ENCODE results near the gene SLBP. TPM values are rescaled to one million over a fixed set of nuclear protein-coding genes. Genes with fewer than 3 reads are reported as not detected.

The SLBP gene
- total and polyA plus RNA-seq, 10 of the 15 experiments (the other 5 are each of a cell fraction or from before 2014, with no cell fraction given), result 94.4 to 278 (median 158) TPM

GRCh38 chr4:1720163-1720983 is 8.3 kb upstream of the SLBP start (continued):
- TF ChIP-seq USF1 (IDR thresholded peaks at IDR 0.05; ENCODE audit: borderline replicate concordance, extremely low read length, insufficient read depth, low read depth, low read length), result no peak
- peak; percentile 82; the same call in 1 of the 2 replicates for TF ChIP-seq ZNF687 (IDR thresholded peaks at IDR 0.05)
- 0 out of 2 replicates have a peak, but pooled peaks have one; percentile 28 for TF ChIP-seq REST (IDR thresholded peaks at IDR 0.05; ENCODE audit: low read depth, low read length)
- peak; percentile 62 for TF ChIP-seq LARP7 (IDR thresholded peaks at IDR 0.05)
- TF ChIP-seq IKZF1 (conservative IDR thresholded peaks at IDR 0.05), result peak; percentile 44; the same call in 1 of the 2 replicates
- TF ChIP-seq IRF5 (IDR thresholded peaks at IDR 0.05; ENCODE audit: borderline replicate concordance), result no peak
- TF ChIP-seq ZNF622 (IDR thresholded peaks at IDR 0.05), result no peak
- TF ChIP-seq GABPA (IDR thresholded peaks at IDR 0.05; ENCODE audit: low read depth), result no peak
- no peak for TF ChIP-seq RAD21 (IDR thresholded peaks at IDR 0.05; ENCODE audit: insufficient read depth, low read depth, low read length)

Measured in GM12878 (cell line).